Measurements from ENCODE around the gene AKR1C3.
"Not testable (repeated sequence)": the region's sequence is repeated elsewhere in the genome, so short reads cannot be mapped to it uniquely, and the experiment has no call there.

The AKR1C3 gene

DNA sequence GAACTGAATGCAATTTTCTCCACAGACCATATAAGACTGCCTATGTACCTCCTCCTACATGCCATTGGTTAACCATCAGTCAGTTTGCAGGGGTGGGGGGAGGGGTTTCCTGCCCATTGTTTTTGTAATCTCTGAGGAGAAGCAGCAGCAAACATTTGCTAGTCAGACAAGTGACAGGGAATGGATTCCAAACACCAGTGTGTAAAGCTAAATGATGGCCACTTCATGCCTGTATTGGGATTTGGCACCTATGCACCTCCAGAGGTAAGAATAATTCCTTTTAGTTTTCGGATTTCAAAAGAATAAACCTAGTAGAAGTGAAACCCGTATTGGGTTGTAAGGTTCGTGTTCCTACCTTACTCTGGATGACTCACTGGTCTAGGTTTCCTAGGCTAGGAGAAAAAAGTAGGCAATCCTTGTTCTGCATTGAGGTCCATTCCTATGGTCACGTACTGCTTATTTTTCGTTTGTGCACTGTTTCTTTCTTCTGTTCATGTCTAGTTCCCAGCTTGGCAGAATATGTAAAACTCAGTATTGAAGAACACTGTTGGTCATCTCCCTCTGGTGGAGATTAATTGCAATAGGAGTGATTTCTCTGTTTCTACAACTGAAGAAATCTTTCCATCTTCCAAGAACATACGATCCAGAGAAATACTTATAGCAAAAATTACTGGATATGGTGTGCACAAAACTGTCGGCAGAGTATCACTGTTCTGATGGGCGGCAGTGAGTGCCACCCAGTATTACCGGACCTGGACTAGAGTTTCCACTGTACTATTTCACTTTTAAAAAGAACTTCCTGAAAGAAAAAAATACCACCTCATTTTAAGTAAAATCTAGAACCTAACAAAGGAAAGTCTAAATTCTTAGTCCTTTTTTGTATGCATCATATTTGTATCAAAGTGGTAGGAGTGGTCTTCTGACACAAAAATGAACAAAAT is at the start of gene AKR1C3:
TSS of gene AKR1C3 (plus strand) at position 150 of the 941 bp plus-strand sequence. CDS start at position 181, 31 bp downstream.
- no peak for DNase-seq (ENCODE audit: low read depth)

DNA sequence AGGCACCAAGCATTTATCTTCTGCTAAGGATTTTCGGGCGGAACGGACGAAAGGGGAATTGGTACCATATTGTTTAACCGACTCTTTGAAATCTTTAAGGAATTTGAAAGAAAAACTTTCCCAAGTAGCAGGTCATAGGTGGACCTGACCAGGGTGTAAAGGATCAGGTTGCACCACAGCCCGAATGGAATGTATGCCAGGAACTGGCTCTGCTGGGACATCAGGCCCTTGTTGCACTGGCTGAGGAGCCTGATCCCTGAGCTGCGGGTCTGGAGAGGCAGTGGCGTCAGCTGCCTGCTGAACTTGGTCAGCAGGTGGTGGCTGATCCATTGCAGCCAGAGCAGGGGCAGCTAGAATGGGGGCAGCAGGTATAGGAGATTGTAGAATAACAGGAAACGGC is 49.1 kb upstream of the AKR1C3 start:
- no peak for DNase-seq (ENCODE audit: low read depth)

DNA sequence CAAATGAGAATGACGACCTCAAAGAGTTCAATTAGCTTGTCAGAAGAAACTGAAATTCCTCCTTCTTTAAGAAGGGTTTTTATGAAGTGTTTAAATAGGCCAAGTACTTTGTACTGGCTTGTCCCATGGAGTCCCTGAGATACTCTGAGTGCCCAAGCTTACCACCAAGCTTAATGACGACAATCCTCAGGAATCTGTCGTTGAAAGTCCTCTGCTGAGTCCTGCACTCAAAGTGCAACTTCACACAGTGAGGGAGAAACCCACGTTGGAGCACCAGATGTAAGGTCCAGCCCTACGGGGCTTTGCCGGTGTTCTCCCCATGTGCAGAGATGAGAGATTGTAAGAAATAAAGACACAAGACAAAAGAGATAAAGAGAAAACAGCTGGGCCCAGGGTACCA is 47.8 kb upstream of the AKR1C3 start:
- no peak for DNase-seq (ENCODE audit: low read depth)

DNA sequence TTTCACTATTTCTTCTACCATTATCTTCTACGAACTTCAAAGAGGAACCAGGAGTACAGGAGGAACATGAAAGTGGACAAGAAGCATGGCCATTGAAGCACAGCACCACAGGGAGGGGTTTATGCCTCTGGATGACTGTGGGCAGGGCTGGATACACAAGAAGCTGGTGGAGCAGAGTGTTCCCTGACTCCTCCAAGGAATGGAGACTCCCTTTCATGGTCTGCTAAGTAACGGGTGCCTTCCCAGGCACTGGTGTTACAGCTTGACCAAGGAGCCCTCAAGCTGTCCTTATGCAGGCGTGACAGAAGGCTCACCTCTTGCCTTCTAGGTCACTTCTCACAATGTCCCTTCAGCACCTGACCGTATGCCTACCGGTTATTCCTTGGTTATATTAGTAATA is 47.2 kb upstream of the AKR1C3 start:
- DNase-seq (ENCODE audit: low read depth), result not testable (repeated sequence)

DNA sequence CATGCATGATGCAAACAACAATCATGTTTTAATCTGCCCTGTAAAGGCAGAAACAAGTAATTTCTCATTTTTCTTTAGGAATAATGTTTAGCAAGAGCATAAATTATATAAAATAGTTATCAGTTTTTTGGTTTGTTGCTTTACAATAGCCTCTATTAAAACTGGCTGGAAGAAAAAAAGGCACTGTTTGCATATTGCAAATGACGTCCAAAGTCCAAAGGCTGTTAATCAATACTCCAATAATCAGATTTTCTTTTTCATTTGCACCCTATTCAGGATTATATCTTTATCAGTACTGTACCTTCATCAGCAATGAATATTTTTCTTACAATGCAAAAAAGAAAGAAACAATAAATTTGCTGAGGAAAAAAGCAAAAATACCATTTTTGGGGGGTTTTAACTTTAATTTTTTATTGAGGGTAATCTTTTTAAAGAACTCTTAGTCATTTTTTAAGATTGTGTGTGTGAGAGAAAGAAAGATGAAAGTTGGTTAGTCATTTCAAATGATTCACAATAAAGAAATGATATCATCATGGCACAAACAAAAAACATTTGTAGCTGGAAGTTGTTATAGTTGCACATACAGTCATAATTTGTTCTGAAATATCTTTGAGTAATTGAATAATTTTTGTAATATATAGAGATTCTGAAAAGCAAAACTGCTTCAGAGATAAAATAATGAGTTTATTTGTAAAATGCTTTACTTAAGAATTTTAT is 46.1 kb upstream of the AKR1C3 start:
- no peak for DNase-seq (ENCODE audit: low read depth)

DNA sequence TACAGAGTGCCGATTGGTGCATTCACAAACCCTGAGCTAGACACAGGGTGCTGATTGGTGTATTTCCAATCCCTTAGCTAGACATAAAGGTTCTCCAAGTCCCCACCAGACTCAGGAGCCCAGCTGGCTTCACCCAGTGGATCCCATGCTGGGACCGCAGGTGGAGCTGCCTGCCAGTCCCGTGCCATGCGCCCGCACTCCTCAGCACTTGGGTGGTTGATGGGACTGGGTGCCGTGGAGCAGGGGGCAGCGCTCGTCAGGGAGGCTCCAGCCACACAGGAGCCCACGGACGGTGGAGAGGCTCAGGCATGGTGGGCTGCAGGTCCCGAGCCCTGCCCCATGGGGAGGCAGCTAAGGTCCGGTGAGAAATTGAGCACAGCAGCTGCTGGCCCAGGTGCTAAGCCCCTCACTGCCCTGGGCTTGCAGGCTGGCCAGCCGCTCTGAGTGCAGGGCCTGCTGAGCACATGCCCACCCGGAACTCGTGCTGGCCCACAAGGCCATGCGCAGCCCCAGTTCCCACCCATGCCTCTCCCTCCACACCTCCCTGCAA is 41.2 kb upstream of the AKR1C3 start:
- DNase-seq (ENCODE audit: low read depth), result not testable (repeated sequence)

DNA sequence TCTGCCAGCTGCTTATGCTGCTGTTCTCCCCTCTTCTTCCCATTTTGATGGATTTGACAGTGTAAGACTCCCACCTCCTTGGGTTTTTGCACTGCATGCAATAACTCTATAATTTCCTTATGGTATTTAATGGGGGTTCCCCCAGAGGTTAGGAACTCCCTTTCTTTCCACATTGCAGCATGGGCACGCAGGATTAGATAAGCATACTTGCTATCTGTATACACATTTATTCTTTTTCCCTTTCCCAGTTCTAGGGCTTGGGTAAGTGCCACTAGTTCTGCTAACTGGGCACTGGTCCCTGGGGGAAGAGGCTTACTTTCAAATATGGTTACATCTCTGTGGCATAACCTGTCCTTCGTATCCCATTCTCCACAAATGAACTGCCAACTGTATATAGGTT is 39.4 kb upstream of the AKR1C3 start:
- DNase-seq (ENCODE audit: low read depth), result not testable (repeated sequence)

DNA sequence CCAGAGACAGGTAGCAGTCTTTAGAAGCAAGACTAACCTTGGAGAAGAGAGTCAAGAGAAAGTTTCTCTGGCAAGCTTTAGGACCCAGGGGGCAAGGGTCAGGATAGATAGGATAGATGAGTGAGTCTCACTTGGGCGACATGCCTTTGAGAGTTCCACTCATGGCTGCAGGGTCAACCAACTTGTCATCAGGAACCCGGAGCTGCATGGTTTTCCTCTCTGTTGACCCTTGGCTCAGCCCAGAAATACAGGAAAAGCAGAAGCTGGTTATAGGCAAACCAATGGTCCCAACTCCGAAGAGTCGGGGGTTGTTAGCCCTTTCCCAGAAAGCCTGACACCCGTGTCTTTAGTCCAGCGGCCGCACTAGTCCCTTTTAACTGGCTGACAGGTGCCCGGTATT is 34.9 kb upstream of the AKR1C3 start:
- not testable (repeated sequence) for DNase-seq (ENCODE audit: low read depth)

DNA sequence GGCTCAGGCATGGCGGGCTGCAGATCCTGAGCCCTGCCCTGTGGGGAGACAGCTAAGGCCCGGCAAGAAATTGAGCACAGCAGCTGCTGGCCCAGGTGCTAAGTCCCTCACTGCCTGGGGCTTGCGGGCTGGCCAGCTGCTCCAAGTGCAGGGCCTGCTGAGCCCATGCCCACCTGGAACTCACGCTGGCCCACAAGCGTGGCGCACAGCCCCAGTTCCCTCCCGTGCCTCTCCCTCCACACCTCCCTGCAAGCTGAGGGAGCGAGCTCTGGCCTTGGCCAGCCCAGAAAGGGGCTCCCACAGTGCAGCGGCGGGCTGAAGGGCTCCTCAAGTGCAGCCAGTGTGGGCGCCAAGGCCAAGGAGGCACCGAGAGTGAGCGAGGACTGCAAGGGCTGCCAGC is 33.4 kb upstream of the AKR1C3 start:
- not testable (repeated sequence) for DNase-seq (ENCODE audit: low read depth)

DNA sequence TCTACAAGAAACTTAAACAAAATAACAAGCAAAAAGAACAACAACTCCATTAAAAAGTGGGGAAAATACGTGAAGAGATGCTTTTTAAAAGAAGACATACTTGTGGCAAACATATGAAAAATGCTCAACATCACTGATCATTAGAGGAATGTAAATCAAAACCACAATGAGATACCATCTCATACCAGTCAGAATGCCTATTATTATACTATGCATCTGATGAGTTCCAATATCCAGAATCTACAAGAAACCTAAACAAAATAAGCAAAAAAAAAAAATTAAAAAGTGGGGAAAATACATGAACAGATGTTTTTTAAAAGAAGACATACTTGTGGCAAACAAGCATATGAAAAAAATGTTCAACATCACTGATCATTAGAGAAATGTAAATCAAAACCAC is 29.6 kb upstream of the AKR1C3 start:
- no peak for DNase-seq (ENCODE audit: low read depth)

DNA sequence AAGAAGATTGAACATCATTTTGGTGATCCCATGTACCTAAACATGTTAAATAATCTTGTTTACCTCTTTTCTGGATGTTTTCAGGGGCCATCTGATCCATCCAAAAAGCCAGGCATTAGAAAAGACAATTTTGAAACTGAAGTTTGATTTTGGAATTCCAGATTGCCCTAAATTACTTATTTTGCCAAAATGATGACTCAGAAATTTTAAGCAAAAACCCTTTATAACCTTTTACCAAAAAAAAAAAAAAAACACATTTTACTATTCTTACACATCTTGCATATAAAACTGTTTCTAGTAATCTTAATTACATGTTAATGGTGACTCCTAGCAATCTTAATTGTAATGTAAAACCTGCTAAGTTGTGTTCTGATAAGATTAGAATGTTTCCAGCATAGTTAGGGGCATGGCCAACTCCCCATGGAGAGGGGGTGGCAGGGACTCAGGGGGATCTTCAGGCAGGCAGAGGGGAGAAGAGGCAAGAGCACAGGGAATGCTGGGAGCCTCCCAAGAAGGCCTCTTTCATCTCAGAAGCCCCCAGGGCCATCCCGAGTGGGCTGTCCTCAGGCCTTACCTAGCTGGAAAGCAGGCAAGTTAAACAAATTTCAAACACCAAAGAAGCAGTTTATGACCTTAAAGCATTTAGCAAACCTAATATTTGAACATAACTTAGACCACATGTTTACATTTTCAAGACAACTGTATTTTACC is 25.8 kb upstream of the AKR1C3 start:
- no peak for DNase-seq (ENCODE audit: low read depth)

DNA sequence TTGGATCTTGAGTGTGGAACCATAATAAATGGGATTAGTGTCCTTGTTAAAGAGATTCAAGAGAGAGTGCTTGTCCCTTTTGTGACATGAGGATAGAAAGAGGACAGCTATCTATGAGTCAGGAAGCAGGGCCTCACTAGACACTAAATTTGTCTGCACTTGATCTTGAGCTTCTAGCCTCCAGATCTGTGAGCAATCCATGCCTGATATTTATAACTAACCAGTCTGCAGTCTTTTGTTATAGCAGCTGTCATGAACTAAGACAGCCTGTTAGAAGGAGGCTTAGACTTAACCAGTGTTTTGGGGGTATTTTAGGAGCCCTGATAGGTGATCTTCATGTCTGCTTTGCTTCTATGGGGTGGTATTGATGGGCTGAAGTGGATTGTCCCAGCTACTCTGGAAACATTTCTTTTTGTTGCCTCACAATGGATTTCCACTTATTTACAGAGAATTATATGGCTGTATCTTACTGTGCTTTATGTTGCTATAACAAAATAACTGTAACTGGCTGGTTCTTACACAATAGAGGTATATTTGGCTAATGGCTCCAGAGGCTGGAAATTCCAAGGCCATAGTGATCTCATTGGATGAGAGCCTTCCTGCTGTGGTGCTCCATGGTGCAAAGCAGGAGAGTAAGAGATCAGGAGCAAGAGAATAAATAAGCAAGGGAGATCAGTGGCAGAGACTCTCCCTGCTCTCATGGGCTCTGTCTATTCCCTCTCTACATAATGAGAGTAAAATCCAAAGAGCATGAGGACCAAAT is 23.4 kb upstream of the AKR1C3 start:
- no peak for DNase-seq (ENCODE audit: low read depth)

DNA sequence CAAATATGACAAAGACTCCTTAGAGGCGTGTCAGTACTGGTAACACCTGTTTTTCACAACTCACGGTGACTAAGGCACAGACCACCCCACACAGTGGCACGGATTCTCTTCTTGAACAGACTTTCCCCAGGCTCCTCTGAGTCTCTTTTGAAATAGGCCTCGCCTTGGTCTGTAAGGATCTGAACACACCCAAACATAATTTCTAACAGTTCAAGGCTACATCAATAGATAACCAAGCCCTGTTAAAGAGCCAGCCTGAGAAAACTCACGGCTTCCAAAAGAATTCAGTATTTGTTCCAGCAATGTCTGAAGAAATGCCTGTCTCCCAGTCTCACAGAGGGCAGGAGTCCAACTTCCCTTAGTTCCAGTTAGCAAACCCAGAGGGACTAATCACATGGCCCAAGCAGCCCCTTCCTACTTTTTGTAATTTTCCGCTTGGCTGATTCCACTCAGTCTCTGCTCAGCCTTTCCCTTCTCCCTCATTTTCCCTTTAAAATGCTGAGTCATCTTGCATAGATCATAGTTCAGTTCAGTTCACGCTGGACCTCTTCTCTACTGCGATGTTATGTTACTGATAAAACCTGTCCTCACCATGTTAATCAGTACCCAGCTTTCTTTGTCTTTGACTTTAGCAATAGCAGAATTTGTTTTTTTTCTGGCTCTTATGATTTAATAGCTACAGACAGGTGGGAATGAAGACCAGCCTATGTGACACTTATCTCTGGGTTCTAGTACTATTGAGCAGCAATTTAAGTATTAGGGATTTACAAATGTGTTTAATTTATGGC is 22.6 kb upstream of the AKR1C3 start:
- DNase-seq (ENCODE audit: low read depth), result no peak

DNA sequence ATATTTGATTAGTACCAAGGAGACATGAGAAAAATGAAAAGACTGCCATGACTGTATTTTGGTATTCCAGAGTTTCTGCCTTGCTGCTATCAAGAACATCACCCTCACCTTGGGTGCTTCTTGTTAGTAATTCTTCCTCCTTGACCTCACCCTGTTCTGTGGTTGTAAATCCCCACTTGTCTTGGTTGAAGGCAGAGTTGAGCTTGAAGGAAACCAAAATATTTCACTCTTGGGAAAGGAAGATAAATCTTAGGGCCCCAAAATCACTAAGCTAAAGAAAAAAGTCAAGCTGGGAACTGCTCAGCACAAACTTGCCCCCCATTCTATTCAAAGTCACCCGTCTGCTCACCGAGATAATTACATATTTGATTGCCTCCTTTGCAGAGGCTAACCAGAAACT is 20.6 kb upstream of the AKR1C3 start:
- DNase-seq (ENCODE audit: low read depth), result no peak

DNA sequence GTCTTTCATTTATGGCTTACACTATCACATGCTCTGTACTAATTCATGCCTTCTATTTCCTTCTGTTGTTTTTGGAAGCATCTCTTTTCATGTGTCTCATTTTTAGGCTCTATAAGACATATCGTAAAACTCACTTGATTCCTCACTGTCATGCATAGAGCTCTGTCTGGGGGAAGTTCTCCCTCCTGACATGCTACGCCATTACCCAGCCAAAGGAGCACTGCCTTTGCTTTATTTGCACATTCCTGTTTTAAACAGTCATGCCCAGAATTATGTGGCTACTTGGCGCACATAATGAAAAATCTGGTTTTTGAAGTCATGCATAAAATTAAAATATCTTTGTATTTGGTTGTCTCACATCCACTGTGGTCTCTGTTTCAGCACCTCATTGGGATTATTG is 17.6 kb upstream of the AKR1C3 start:
- DNase-seq (ENCODE audit: low read depth), result no peak

DNA sequence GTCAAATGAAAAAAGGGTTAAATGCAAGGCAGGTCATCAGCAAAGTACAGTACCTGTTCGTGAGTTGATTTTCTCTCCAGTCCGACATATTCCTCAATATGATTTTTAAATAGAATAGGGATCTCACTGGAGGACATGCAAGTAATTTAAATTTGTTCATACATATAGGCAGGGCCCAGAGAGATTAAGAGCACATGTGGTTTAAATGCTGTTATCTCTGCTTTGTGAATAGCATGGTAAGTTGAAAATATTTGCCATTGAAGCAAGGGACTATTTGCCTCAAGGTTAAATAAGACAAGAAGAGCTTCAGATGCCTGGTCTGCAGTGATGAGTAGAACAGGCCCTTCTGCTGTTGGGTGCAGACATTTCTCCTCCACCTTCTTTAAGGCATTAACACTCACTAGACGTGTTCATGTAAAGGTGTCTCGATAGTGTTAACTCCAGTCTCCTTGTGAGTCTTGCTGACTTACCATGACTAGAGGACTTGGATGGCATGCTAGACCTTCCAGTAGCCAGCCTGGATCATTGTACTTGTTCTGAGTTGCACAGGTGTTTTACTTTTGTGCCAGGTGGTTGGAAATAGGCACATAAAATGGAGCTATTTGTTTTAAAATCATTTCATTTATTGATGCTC is 15.6 kb upstream of the AKR1C3 start:
- DNase-seq (ENCODE audit: low read depth), result no peak

DNA sequence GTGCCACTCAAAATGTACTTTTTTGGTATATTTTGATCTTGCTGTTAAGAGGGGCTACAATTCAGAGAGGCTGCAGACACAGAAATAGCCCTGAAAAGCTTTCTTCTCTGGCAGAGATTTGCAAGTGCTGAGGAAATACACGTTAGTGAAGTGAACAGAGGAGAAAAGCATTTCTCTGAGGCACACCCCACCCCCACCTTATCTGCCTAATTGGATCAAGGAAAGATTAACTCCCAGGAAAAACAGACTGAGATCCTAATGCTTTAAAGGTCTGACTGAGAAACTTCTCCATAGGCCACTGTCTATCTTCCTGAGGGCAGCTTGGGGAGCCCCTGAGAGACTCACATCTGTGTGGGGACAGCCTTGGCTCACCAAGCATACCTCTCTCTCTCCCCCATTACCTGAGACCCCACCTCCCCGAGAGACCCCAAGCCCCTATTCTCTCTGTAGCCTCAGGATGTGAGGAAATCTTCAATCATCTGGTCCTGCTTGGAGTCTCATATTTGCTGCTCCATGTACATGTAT is 14.8 kb upstream of the AKR1C3 start:
- DNase-seq (ENCODE audit: low read depth), result no peak

DNA sequence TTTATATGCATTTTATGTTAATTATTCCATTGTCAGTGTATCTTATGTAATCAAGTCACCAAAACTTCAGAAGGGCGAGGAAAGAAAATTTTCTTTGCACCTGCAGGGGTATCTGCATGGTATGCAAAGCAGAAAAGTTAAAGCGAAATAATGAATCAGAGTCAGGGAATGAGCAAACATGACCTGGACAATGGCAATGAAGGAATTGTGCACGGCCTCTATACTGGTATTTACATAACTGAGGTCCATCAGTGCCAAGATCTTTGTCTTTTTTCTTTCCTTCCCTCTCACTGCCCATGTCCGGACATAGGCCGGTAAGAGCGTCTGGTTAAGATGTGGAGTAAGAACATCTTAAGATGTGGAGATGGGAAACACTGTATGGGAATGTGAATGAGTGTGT is 14.4 kb upstream of the AKR1C3 start:
- no peak for DNase-seq (ENCODE audit: low read depth)

DNA sequence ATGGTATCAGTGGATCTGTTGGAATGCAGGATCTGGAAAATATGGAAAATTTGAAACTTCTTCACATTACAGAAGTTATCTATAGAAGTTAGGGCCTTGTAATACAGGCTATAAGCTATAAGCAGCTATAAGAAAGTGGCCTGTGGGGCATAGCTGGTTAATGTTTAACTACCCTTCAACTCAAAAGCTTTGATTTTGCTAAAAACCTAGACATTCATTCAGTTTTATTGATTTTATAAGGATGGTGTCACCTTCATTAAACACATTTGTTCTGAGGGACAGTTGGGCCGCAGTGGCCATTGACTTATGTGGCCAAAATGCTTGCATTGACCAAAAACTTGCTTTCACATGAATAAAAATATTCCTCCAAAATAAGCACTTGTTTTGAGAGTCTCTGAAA is 13.1 kb upstream of the AKR1C3 start:
- DNase-seq (ENCODE audit: low read depth), result no peak

DNA sequence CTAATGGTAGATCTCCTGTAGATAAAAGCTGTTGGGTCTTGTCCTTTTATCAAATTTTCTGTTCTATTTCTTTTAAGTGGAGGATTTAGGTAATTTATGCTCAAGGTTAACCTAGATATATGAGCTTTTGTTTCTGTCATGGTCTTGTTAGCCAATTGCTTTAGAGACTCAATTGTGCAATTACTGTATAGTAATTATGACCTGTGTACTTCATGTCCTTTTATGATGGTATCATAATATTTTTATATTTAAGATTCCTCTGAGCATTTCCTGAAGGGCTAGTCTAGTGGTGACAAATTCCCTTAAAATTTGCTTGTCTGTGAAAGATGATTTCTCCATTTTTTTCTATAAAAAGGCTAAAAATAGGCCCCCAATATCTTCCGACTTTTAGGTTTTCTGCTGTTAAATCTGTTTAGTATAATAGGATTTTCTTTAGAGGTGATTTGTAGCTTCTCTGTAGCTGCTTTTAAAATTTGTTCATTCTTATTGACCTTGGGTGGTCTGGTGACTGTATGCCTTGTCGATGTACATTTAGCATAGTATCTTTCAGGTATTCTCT is 5.4 kb upstream of the AKR1C3 start:
- no peak for DNase-seq (ENCODE audit: low read depth)
